NCI-H2081 (cell line): ENCODE measurements around the gene SRSF2.
A peak's percentile ranks its signal among the peaks of the same experiment; 100 is the strongest.
"Not testable (repeated sequence)": the region's sequence is repeated elsewhere in the genome, so short reads cannot be mapped to it uniquely, and the experiment has no call there.

Source experiments
- DNase-seq, 2 experiments: peaks; one replicate each; lab custom pipeline; 2025; lab: John Stamatoyannopoulos, UW

SRSF2 gene

DNA sequence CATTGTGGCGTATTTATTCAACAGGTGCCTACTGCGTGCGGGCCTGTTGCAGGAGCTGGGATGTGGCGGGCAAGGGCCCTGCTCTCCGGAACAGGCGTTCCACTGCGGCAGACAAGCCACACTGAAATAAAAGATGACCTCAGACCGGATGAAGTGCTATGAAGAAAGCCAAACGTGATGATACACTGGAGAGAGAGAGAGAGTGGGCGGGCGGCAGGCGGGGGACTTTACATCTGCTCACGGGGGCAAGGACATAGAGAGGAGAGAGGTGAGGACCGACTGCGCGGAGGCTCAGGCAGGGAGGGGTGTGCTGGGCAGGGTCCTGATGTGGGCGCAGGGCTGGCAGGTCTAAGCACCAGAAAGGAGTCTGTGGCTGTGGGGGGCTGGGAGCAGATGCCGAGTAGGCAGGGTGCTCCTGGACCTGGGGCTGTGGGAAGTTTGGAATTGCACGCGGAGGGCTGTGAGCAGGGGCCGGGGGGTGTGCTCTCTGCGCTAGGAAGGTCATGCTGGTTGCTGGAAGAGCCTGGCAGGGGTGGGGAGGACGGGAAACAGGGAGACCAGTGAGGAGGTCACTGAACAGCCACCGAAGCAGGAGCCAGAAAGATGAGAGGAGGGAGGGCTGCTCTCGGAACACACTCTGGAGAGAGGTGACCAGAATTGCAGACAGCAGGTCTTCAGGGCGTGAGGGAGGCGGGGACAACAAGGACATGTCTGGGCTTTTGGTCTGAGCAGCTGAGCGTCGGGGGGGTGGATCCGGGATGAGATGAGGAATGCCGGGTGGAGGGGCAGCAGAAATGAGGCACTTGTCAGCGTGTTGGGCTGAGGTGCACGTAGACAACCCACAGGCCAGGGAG, 36.3 kb downstream of the SRSF2 start:
- DNase-seq, result peak in 1 of 2 experiments; percentile 23

DNA sequence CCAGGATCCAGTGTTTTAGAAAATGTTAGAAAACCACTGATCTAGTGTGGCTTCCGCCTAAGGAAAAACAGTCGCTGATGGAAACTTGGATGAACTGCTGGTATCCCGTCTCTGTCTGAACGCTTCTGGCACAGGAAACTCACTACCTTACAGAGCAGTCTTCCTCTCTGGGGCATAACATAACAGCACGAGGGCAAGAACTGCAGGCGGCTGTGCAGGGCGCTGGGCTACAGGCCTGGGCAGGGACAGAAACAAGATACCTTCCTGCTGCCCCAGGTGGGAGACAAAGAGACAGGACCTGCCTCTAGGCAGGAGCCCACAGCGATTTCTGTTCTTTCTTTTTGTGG, 36.9 kb downstream of the SRSF2 start:
- no peak for DNase-seq

DNA sequence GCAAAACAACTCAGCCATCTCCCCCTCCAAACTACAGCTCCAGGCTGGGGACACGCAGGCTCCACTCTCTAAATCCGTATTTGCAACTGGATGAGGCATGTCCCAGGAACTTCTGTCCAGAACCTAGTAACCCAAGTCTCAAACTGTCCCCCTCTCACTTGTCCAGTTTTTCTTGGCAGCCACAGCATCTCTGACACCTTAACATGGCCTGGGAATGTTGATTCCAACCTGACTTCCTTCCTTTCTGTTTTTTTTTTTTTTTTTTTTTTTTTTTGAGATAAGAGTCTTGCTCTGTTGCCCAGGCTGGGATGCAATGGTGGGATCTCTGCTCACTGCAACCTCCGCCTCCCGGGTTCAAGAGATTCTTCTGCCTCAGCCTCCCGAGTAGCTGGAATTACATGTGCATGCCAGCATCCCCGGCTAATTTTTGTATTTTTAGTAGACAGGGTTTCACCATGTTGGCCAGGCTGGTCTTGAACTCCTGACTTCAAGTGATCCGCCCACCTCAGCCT, 38.6 kb downstream of the SRSF2 start:
- DNase-seq, result not testable (repeated sequence)

DNA sequence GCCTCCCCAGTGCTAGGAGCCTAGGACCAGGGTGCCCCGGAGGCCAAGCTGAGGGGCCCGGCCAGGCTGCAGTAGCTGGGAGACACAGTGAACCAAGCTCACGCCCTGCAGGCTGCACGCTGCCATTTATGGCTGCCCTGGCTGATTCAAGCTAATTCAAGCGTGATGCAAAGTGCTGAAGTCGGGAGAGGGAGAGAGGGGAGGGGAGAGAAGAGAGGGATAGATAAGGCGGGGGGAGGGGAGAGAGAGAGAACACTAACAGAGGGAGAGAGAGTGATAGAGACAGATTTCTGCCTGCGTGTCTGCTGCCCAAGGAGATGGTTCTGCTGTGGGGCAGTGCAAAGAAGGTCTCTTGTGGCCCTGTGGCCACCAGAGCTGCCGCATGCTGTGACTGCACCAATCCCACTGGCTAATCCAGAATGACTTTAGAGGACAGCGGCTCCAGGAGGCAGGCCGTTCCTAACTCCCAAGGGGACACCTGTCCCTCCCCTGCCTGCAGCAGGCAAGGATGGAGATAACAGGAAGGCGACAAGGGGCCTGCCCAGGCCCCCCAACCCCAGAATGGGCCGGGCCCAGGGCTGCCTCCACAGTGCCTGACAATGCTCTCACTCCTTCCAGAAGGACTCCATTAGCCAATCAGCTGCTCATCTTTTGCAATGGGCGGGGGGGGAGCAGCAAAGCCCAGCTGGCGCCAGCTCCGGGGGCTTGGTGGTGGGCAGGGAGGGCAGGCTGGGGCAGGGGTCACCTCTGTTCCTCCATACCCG, 39.2 kb downstream of the SRSF2 start:
- DNase-seq, result no peak

DNA sequence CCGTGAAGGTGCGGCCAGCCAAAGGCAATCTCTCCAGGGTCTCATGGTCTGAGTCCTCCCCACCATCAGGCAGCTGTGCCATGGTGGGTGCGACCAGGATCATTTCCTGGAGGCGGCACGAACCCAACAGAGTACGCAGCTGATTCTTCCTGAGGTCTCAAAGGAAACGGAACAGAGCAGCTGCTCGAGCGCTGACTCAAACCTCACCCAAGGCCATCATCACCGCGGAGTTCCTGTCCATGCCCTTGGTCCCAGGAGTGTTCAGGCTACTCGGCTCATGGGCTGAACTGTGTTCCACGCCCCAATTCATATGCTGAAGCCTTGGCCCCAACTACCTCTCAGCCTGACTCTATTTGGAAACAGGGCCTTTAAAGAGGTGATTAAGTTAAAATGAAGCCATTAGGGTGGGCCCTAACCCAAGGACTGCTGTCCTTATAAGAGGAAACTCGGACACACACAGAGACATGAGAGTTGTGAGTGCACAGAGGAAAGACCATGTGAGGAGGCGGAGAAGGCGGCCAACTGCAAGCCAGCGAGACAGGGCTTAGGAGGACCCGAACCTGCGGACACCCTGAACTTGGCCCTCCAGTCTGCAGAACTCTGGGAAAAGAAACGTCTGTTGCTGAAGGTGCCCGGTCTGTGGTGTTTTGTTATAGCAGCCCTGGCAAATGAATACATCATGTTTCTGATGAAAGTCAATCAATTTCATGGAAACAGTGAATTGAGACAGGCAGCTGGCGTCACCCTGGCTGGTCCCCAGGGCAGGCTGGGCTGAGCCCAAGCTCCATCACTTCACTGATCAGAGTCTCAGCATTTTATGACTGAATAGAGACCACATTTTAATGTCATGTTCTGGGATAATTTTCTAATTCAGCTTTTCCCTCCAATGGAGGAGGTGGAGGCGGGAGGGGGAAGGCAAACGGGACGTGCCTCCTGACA, 40.1 kb downstream of the SRSF2 start:
- no peak for DNase-seq

DNA sequence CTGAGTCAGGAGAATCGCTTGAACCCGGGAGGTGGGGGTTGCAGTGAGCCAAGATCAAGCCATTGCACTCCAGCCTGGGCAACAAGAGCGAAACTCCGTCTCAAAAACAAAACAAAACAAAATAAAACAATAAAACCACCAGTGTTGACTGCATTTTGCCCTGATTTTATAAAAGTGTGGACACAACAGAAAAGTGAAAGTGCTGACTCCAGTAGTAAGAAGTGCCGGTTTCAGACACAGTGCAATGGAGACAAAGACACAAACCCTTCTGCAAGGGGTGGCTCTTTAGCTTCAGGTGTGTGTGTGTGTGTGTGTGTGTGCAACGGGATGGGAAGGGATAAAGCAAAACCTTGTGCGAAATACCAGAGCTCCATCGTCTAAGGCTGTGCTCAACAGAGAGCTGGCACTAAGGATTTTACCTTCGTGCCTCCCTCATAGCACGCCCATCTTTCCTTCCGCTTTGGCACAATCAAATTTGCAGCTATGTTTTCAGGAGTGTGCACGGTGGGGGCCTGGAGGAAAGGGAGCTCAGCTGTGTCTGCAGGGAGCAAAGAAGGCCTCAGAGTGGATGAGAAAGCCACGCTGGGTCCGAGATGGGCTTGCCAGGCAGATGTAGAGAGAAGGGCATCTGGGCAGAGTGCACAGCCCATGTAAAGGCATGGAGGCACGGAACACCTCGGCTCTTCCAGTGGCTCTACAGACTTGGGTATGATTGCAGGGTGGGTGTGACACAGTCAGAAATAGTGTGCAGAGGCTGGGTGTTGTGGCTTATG, 41.9 kb downstream of the SRSF2 start:
- no peak for DNase-seq

DNA sequence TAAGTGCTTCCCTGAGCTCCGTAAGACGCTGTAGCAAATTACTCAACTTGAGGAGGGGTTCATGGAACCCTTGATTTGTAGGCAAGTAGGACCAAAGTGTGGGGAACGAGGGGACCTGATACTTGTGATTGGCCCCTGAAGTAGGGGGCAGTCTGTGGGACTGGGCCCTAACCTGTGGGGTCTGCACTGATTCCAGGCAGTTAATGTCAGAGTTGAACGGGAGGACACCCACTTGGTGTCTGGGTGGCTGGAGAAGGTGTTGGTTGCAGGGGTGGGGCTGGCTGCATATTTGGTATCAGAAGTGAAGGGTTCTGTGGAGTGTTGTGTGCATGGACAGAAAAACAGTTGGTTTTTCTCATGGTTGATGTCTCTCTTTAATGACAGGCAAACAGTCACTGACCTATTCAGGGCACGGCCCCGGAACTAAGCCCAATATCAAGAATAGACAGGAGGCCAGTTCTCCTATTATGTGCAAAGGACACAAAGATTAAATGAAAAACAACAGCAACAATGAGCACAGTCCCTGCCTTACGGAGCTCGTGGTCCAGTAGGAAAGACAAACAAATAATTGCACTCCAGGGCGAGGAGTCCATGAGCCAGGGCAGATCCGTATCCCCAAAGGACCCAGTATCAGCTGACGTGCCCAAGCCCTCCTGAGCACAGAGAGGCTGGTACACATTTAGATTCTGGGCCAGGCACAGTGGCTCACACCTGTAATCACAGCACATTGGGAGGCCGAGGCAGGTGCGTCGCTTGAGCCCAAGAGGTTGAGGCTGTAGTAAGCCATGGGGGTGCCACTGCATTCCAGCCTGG, 45.5 kb downstream of the SRSF2 start:
- no peak for DNase-seq

DNA sequence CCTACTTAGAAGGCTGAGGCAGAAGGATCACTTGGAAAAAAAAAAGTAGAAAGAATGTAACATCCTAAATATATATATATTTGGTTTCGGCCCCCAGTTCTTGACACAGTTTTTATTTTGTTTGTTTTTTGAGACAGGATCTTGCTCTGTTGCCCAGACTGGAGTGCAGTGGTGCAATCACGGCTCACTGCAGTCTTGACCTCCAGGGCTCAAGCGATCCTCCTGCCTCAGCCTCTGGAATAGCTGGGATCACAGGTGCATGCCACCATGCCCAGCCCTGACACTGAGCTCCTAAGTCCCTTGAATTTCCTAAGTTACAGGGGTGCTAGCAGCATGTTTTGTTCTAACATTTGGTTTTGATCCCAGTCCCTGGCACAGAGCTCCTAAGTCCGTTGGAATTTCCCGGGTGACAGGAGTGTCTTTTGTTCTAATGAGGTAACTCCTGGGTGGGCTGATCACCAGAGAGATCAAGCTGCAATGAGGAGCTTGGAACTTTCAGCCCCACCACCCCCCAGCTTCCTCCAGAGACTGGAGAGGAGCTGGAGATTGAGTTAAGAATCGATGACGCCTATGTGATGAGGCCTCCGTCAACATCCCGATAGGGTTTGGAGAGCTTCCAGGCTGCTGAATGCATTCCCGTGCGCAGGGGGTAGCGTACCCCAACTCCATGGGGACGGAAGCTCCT, 46.4 kb downstream of the SRSF2 start:
- DNase-seq, result no peak

DNA sequence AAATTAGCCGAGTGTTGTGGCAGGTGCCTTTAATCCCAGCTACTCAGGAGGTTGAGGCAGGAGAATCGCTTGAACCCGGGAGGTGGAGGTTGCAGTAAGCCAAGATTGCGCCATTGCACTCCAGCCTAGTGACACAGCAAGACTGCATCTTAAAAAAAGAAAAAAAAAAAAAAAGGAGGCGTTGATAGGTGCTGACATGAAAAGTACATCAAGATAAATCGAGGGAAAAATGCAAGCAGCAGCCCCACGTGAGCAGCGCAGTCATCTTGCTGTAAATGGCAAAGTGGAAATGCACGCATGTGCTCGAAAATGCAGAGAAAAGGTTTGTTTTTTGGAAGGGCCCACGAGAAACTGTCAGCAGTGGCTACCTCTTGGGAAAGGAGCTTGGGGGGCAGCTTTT, 47.3 kb downstream of the SRSF2 start:
- DNase-seq, result no peak

DNA sequence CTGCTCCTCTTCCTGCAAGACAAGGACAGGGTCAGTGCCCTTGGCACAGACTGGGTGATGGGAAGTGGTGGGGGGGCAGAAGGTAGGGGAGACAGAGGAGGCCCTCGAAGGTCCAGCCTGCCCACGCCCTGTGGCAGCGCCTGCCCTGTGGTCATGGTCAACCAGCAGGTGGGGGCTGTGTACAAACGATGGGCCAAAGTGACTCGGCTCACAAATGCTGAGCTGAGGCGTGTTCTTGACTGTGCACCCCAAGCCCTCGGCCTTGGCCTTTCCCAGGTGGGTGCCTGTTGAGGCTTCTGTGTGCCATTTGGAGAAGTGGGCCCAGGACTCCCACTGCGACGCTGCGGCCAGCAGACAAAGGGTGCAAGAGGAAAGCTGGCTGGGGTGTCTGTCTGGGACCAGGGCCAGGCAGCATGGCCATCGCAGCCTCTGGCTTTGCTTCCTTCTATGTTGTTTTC, 48.9 kb downstream of the SRSF2 start:
- no peak for DNase-seq

DNA sequence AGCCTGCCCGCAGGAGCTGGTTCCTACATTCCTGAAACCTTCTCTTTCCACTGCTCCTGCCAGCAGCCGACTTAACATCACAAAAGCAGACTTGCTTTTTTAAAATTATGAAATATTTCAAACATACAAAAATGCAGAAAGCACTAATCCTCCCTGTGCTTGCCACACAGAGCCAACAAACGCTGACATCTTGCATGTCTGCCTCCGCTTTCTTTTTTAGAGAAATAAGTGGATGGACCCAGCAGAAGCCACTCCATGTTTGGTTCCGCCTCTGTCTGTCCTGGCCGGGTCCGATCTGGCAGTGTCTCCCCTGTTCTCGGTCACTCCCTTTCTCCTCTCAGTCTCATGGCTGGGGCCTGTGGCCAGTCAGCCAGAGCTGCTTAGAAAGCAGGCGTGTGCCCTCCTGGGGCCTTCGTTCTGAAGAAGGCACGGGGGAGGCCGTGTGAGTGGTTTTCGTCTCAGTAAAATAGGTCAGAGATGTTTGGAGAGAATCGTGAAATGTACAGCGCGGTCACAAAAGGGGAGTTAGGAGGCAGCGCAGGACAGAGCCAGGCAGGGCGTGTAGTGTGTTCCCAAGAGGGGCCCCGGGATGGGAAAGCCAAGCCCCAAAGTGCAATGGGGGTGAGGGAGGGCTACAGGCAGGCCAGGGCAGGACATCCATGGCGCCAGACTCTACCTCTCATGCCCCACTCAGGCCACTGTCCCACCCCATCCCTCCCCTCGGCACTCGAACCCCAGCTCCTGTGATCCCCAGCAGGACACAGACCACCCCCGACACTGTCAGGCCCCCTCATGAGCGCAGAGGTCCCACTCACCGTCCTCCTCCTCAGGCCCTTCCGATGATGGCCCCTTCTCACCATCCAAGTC, 49.6 kb downstream of the SRSF2 start:
- DNase-seq, result no peak

DNA sequence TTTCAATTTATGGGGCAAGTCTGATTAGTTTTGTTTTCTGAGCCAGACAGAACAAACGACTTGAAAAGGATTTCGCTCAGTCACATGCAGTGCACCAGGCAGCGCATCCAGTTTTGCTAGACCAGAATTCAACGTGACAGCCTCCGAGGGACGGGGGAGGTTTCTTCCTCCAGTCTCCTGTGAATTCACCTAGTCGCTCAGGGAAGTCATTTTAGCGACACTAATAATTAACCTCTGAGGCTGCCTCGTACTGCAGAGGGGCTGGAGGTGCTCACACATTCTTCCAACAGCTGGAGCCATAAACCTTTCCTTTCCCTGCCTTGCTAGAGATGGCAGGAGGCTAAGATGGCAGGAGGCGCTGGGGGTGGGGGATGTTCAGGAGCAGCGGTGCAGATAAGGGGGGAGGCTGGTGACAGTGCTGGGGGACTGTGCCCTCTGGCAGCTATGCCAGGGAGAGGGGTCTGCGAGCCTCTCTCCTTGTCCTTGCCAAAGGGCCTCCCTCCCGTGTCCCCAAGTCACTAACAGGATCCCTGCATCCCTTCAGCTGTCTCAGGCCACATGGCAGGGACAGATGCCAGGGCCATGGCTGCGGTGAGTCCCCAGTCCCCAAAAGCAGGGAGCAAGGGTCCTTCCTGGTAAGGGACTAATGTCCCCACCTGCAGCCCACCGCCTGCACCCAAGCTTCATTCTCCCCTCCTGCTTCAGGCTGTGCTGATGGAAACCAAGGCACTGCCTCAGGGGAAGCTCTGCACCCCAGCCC, 50.4 kb downstream of the SRSF2 start:
- no peak for DNase-seq

DNA sequence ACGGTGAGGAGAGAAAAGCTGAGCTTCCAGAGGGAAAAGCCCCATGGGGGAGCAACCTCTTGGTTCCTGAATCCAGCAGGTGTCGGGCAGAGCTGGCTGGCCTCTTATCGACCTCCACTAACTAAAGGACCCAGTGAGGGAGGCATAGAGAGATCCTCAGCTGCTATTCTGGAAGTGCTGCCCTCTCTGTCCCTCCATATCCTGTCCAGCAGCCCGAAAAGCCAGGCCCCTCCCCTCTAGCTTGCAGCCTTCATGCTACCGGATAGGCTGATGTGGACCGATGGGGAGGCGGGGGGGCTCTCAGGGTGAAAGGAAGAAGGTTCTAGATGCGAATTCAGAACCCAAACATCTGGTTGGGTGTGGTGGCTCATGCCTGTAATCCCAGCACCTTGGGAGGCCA, 51.3 kb downstream of the SRSF2 start:
- no peak for DNase-seq

DNA sequence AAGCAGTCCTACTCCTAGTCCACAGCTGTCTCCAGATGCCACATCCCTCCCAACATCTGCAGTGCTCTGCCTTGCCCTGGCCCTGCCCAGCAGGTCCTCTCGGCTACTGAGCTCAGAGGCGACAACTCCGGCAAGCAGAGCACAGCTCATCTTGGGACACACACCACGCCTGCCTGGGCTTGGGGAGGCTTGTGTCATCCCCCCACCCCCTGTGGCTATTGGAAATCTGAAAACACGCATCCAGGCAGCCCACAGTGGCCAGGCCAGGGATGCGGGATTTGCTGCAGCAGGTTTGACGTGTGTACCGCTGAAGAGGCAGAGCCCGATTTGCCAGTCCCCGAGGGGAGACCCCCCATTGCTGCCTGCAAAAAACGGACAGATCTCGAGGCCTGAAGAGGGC, 51.8 kb downstream of the SRSF2 start:
- DNase-seq, result no peak

DNA sequence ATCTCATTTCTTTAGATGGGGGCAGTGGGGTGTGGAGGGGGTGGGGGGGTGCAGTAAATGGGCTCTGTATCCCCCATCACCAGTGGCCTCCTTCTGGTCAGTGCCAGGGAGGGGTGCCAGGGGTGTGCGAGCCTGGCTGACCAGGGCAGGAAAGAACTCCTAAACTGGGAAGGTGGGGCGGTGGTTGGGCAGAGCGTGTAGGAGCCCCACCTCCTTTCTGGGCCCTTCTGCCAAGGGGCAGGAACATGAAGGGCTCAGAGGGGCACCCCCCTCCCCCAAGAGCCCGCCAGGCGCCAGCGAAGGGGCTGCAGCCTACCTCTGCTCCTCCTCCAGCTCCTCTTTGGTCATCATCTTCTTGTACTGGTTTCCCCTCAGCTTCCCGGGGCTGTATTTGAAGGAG, 52.4 kb downstream of the SRSF2 start:
- DNase-seq, result no peak
